Putamen (tissue), 1 donor: ENCODE measurements around the gene WIPI1.
"Not testable (repeated sequence)": the region's sequence is repeated elsewhere in the genome, so short reads cannot be mapped to it uniquely, and the experiment has no call there.

Experiments
- DNase-seq: peaks from one replicate; pipeline ENCODE4 v3.0.0-alpha.2; 2016; ENCODE audit warnings: low spot score

The WIPI1 gene, protein sequence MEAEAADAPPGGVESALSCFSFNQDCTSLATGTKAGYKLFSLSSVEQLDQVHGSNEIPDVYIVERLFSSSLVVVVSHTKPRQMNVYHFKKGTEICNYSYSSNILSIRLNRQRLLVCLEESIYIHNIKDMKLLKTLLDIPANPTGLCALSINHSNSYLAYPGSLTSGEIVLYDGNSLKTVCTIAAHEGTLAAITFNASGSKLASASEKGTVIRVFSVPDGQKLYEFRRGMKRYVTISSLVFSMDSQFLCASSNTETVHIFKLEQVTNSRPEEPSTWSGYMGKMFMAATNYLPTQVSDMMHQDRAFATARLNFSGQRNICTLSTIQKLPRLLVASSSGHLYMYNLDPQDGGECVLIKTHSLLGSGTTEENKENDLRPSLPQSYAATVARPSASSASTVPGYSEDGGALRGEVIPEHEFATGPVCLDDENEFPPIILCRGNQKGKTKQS

DNA sequence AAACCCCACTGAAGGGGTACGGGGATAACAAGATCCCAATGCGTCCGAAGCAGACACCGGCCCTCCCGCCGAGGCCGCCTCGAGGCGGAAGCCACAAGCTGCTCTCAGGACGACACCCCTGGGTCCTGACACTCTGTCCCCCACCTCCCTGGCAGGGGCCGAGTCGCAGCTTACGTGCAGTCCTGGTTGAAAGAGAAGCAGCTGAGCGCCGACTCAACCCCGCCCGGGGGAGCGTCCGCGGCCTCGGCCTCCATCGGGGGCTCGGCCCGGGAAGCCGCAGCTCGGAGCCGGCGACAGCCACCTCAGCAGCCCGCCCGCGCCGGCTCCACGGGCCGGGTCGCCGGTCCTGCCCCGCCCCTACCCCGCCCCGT, at the start of gene WIPI1:
Gene WIPI1 (minus strand): TSS at position 329 of the 371 bp plus-strand sequence. CDS start 75 bp downstream, at position 254.
- no peak for DNase-seq

GRCh38 chr17:68505951-68506350, 48.7 kb upstream of the WIPI1 start:
- DNase-seq: no peak

- DNase-seq: no peak
These were observed 43.8 kb upstream of the WIPI1 start for GRCh38 chr17:68501074-68501473.

GRCh38 chr17:68499587-68499986, 42.3 kb upstream of the WIPI1 start:
- no peak for DNase-seq

DNA sequence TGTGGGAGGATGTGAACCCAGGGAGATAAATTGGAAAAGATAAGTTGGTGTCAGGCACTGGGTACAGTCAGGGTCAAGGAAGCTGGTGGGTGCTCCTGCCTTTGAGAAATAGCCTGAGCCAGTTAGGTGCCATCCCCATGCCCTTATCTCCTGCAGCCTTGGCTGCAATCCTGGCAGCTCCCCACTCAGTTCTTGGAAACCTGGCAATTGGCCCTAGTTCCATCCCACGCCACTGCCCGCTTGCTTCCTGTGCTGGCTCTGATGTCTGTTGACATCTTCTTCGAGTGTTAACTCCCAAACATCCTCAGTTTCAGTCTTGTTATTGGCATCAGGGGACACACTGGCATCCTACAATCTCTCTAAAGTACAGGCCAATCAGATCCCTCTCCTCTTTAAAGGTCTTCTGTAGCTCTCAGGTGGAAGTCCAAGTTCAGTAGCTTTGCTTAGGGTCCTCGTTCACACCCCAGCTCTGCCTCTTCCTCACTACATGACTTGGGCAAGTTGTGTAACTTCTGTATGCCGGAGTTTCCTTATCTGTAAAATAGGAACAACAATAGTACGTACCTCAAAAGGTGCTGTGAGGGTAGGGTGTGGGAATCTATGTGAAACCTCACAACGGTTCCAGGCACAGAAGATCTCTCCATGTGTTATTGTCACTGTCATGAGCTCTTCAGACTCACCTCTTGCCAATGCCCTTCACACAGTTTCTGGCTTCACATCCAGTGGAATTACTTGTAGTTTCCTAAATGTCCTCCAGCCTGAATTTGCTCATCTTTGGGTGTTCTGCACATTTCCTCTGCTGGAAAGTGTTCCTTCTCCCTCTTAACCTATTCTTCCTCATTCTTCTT, 41.4 kb upstream of the WIPI1 start:
- DNase-seq: no peak

DNA sequence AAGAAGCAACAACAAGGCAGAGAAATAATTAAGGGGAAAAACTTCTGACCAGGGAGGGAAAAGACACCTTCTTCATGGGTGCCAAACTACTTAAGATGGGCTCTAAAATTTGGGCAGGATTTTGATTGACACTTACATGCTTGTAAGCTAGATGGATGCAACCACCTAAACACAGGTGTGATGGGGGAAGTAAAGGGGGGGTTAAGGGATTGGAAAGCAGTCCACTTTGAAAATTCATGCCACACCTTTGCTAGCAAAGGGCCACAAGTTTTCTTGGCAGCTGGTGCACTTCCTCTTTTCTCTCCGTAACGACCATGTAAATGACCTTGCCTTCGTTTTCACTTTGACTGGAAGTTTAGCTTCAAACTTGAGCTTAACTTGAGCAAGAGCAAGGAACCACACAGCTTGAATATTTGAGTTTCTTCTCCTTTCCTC, 40.6 kb upstream of the WIPI1 start:
- DNase-seq: no peak

- no peak for DNase-seq
These were observed 37.8 kb upstream of the WIPI1 start for GRCh38 chr17:68495081-68495480.

DNA sequence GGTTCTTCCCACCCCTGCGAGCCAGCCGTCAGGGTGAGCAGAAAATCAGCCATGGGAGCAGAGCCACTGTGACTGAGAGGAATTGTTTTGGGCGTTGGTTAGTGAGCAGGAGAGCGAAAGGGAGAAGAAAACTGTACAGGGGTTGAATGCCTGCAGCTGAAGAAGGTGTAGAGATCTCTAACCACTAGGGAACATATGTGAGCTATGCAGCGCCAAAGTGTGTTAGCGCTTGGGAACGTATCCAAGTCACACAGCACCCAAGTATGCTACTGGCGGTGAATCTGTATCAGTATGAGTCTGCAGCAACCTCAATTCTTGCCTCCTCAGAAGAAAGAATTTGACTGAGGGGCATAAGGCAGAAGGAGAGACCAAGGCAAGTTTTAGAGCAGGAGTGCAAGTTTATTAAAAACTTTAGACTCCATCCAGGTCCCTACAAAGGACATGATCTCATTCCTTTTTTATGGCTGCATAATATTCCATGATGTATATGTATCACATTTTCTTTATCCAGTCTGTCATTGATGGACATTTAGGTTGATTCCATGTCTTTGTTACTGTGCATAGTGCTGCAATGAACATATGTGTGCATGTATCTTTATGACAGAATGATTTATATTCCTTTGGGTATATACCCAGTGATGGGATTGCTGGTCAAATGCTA, 35.2 kb upstream of the WIPI1 start:
- not testable (repeated sequence) for DNase-seq

DNA sequence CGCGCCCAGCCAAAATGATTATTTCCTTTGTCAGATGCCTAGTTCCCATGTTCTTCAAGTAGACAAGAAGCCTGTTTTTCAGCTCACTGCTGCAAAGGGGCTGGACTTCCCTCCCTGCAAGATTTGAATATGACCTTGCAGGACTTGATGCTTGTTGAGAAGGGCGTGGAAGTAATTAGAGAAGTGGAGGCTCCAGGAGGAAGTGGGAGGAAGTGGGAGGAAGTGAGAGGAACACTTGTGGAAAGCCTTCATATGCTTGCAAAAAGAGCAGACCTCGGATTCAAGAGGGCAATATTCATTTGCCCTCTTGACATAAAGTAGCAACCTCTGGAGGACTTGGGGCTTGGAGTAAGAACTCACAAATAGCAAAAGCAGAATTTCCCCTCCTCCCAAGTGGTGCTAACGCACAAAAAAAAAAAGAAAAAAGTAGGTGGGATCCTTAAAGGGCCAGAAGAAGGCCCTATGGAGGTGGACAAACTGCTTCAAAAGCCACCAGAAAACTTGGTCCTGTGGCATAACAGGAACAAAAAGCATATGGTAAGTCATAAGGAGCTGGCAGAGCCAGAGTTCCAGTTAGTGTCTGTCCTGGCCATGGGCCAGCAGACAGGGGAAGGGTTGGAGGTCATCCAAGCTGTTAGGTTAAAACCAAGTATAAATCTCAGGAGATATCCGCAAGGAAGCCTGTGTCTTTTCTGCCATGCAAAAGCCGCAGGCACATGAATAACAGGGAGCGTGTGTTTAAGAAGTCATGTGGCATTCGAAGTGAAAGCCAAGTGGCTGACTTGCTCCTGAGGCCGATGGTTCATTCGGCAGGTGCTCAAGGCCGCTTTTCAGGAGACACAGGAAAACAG, 34.3 kb upstream of the WIPI1 start:
- peak; percentile 47 for DNase-seq

DNA sequence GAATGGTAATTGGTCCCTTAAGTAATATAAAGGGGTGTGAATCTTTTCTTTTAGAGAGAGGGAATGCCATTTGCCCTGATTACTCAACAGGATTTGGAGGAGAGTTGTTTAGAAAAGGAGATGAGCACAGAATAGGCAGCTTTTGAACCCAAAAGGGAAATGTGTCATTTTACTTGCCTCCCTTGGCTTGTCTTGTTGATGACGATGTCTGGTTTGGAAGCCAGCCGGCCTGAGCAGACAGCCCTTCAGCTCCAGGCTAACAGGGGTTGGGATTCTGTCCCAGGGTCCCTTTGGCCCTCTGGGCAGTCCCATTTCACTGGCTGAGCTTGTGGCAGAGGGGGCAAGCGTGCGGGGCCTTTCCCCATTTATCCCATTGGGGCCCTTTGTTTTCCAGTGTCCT, 32.6 kb upstream of the WIPI1 start:
- DNase-seq: no peak

DNA sequence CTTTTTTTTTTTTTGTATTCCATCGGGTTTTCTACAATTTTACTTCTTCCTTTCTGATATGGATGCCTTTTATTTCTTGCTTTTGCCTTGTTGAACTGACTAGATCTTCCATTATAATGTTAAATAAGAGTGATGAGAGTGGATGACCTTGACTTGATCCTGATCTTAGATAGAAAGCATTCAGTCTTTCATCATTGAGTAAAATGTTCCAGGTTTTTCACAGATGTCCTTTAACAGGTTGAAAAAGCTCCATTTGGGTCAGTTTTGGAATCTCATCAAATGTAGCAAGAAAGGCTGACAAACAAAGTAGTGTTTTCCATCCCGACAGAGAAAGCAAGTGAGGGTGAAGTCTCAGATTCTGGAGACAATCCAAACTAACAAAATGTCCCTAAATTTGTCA, 27.2 kb upstream of the WIPI1 start:
- no peak for DNase-seq

DNA sequence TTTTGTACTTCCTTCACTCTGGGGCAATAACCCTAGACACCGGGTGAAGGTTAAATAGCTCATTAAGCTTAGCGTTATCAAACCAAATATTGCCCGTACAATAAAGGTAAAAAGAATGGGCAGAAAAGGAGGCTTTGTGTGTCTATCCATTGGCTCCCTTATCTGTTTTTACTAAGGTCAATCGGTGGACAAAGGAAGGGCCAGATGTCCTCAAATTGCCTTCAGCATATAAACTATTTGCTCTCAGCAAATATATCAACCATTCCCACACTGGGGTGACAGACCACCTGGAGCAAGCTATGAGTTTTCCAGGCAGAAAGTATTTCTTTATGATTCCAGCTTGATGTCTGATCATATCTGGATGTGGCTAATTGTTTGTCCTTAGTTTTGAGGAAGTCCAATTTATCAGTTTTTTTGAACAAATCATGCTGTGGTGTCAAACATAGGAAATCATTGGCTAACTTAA, 25.3 kb upstream of the WIPI1 start:
- no peak for DNase-seq

GRCh38 chr17:68480885-68481284, 23.6 kb upstream of the WIPI1 start:
- no peak for DNase-seq

DNA sequence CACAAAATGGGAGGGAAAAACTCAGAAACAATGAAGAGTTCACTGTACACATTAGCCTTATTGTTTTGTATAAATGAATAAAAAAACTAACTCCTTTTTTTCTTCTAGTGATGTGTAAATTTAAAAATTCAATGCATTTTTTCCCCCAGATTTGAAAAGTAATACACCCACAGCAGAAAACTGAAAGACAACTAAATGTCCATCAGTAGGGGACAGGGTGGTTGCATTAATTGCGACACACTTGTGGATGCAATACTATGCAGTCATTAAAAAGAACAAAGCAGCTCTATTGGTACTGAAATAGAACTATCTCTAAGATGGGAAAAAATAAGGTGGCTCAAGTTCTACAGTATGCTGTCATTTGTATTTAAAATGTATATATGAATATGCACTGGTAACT, 13.7 kb upstream of the WIPI1 start:
- no peak for DNase-seq

GRCh38 chr17:68468788-68469187, 11.5 kb upstream of the WIPI1 start:
- DNase-seq: no peak

DNA sequence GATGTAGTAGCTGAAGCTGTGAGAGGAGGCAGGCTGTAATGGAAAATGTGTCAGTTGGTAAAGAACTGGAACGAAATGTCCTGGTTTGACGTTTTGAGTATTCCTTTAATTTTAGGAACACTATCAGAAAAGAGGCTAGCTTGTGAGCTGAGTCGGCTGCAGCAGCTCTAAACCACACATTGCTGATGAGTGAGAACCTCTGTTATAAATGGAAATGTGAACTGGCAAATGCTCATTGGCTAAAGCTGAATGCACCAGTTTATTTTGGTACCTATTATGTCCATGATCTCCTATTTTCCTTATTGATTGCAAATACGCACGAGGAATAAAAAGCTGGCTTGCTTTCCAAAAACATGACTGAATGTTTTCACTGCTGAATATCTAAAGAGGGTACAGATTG, 11.0 kb upstream of the WIPI1 start:
- DNase-seq: no peak

- no peak for DNase-seq
These were observed 6.1 kb upstream of the WIPI1 start for GRCh38 chr17:68463211-68464019.

GRCh38 chr17:68462381-68463210, 5.3 kb upstream of the WIPI1 start:
- peak; percentile 74 for DNase-seq

DNA sequence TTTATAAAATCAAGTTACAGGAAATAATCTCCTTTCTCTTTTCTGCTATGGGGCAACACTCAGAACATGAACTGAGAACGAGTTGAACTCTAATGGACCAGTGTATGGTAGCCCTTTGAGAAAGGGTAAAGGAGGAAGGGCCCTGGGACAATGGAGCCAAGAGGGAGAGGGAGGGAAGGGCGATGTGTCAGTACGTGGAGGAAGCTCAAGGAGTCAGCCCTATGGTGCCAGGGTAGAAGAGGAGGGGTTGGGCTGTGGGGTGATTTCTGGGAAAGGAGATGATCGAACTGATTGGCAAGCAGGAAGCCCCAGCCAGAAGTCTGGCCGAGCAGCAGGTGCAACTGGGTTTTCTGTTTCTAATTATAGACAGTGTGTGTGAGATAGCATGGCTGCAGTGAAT, 4.3 kb upstream of the WIPI1 start:
- no peak for DNase-seq

- DNase-seq: no peak
These were observed 3.8 kb upstream of the WIPI1 start for GRCh38 chr17:68461122-68461539.
